ENCODE measurements around the gene CIRBP. TPM values are rescaled to one million over a fixed set of nuclear protein-coding genes. Genes with fewer than 3 reads are reported as not detected.

Gene CIRBP
- total RNA-seq, 2 experiments from 2014 or later, result 161 to 180 TPM

- DNase-seq (no peak), ATAC-seq (no peak)
- H3K27ac Mint-ChIP-seq, result peak overlapping the region; percentile 95
- H3K36me3 Mint-ChIP-seq (ENCODE audit: low read depth), result peaks cover 47% of the 10 kb centered on the region
- H3K4me1 Mint-ChIP-seq (ENCODE audit: low read depth), result peaks cover 62% of the 10 kb centered on the region
- peak overlapping the region; percentile 94 for H3K4me3 Mint-ChIP-seq
- TF ChIP-seq CTCF (IDR thresholded peaks at IDR 0.05), result no peak
- intact Hi-C loops (cut with micrococcal nuclease), result loop anchor here (10.0 kb wide), 1 partner anchor 94 kb away; no protein-coding TSS in a partner anchor
- H3K9me3 Mint-ChIP-seq, result no peaks in the 10 kb centered on the region
- ChIA-PET POLR2A (interaction anchor here (0.9 to 2.1 kb wide), 3 partner anchors 15 to 93 kb away, joined by 3 to 7 read pairs (median 5); no protein-coding TSS in a partner anchor), CTCF (interaction anchor here (5.6 kb wide), 1 partner anchor 27 kb away, joined by 65 read pairs; no protein-coding TSS in a partner anchor)
- no peaks in the 10 kb centered on the region for H3K27me3 Mint-ChIP-seq
These were observed 1.9 kb downstream of the CIRBP start for GRCh38 chr19:1270854-1271527.

GRCh38 chr19:1271528-1272422, 2.6 kb downstream of the CIRBP start:
- ATAC-seq (no peak), DNase-seq (no peak)
- peaks cover 64% of the 10 kb centered on the region for H3K4me1 Mint-ChIP-seq (ENCODE audit: low read depth)
- no peak for TF ChIP-seq CTCF (IDR thresholded peaks at IDR 0.05)
- peak overlapping the region; percentile 94 for H3K4me3 Mint-ChIP-seq
- intact Hi-C loops (cut with micrococcal nuclease), result loop anchor here (10.0 kb wide), 1 partner anchor 93 kb away; no protein-coding TSS in a partner anchor
- no peaks in the 10 kb centered on the region for H3K27me3 Mint-ChIP-seq
- CTCF ChIA-PET, result interaction anchor here (5.6 kb wide), 1 partner anchor 27 kb away, joined by 65 read pairs; no protein-coding TSS in a partner anchor
- H3K36me3 Mint-ChIP-seq (ENCODE audit: low read depth), result peaks cover 51% of the 10 kb centered on the region
- peak overlapping the region; percentile 95 for H3K27ac Mint-ChIP-seq
- POLR2A ChIA-PET, result interaction anchor here (0.8 to 2.1 kb wide), 6 partner anchors 12 to 181 kb away, joined by 3 to 7 read pairs (median 4); no protein-coding TSS in a partner anchor
- no peaks in the 10 kb centered on the region for H3K9me3 Mint-ChIP-seq

GRCh38 chr19:1272423-1273262, 3.5 kb downstream of the CIRBP start:
- Mint-ChIP-seq H3K4me1 (ENCODE audit: low read depth) (peaks cover 60% of the 10 kb centered on the region), H3K27me3 (no peaks in the 10 kb centered on the region), H3K9me3 (no peaks in the 10 kb centered on the region), H3K4me3 (peak overlapping the region; percentile 74), H3K27ac (peak overlapping the region; percentile 51), H3K36me3 (ENCODE audit: low read depth) (peaks cover 55% of the 10 kb centered on the region)
- no peak for ATAC-seq
- POLR2A ChIA-PET, result interaction anchor here (1.1 to 2.1 kb wide), 6 partner anchors 13 to 181 kb away, joined by 3 to 7 read pairs (median 4); partner anchors contain the start of gene MIDN
- TF ChIP-seq CTCF (IDR thresholded peaks at IDR 0.05), result no peak
- intact Hi-C loops (cut with micrococcal nuclease), result loop anchor here (10.0 kb wide), 1 partner anchor 92 kb away; no protein-coding TSS in a partner anchor
- CTCF ChIA-PET, result interaction anchor here (0.6 to 5.6 kb wide), 4 partner anchors 28 to 171 kb away, joined by 3 to 65 read pairs (median 3); no protein-coding TSS in a partner anchor
- no peak for DNase-seq

GRCh38 chr19:1273263-1274041, 4.3 kb downstream of the CIRBP start:
- no peak for DNase-seq
- Mint-ChIP-seq H3K4me1 (ENCODE audit: low read depth) (peaks cover 53% of the 10 kb centered on the region), H3K9me3 (no peaks in the 10 kb centered on the region), H3K27ac (peak overlapping the region; percentile 76), H3K27me3 (no peaks in the 10 kb centered on the region), H3K4me3 (peak overlapping the region; percentile 74), H3K36me3 (ENCODE audit: low read depth) (peaks cover 59% of the 10 kb centered on the region)
- POLR2A ChIA-PET, result interaction anchor here (0.6 to 1.9 kb wide), 9 partner anchors 10 to 136 kb away, joined by 3 to 7 read pairs (median 4); partner anchors contain the start of genes ATP5F1D and MIDN
- ATAC-seq, result no peak
- TF ChIP-seq CTCF (IDR thresholded peaks at IDR 0.05), result no peak
- CTCF ChIA-PET, result interaction anchor here (0.6 to 5.6 kb wide), 6 partner anchors 29 to 172 kb away, joined by 3 to 65 read pairs (median 3); no protein-coding TSS in a partner anchor
- intact Hi-C loops (cut with micrococcal nuclease), result loop anchor here (10.0 kb wide), 1 partner anchor 91 kb away; no protein-coding TSS in a partner anchor
